ENCODE data around the gene KCNQ4. TPM values are rescaled to one million over a fixed set of nuclear protein-coding genes. Genes with fewer than 3 reads are reported as not detected.

The KCNQ4 gene
- total RNA-seq, 1 experiment from 2014 or later: 1.4 TPM

DNA sequence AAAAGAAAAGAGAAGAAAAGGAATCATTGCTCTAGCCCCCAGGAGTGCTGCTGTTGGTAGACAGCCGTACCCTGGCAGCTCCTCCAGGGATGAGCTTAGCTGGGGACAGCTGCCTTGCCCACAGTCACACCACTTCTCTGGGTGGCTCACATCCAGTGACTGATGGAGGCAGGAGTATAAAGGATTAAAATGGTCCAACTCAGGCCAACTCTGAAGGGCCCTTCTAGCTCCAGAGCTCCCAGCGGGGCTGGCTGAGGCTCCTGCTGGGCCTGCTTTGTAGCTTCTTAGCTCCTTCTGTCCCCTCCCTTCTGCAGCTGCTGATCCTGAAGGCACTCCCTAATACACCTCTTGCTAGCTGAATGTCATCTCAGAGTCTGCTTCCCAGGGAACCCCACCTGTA lies 74.2 kb downstream of the KCNQ4 start:
- Histone ChIP-seq H3K79me2 (ENCODE audit: insufficient read depth, low read length) (no peaks in the 10 kb centered on the region), H3K27ac (ENCODE audit: insufficient read length, low read depth, low read length) (no peak overlapping the region), H4K5ac (ENCODE audit: insufficient read length, low read depth, low read length) (no peak overlapping the region), H3K4me1 (ENCODE audit: insufficient read depth, low read length) (no peaks in the 10 kb centered on the region), H2BK5ac (ENCODE audit: insufficient read length, low read length) (no peak overlapping the region), H3T11ph (ENCODE audit: low read length) (no peak overlapping the region), H3K9me3 (ENCODE audit: control insufficient read depth, low read depth, low read length) (no peaks in the 10 kb centered on the region), H3K79me1 (ENCODE audit: insufficient read depth, low read depth, low read length, poor library complexity, severe bottlenecking) (no peaks in the 10 kb centered on the region), H2BK20ac (ENCODE audit: low read depth, low read length, poor library complexity, severe bottlenecking) (no peak overlapping the region), H4K91ac (ENCODE audit: insufficient read length, low read depth, low read length) (no peak overlapping the region), H3K4ac (ENCODE audit: low read depth, low read length) (no peak overlapping the region), H2AK5ac (ENCODE audit: insufficient read length, low read length) (no peak overlapping the region), H3K23me2 (ENCODE audit: insufficient read length, low read depth, low read length, poor library complexity, severe bottlenecking) (peaks cover 4% of the 10 kb centered on the region), H2AFZ (ENCODE audit: low read length) (no peak overlapping the region), H2BK12ac (ENCODE audit: insufficient read length, low read depth, low read length) (no peak overlapping the region), H2BK120ac (ENCODE audit: low read depth, low read length, poor library complexity, severe bottlenecking) (no peak overlapping the region), H2BK15ac (ENCODE audit: low read depth, low read length) (no peak overlapping the region), H4K20me1 (ENCODE audit: control insufficient read depth, insufficient read depth, insufficient read length) (no peaks in the 10 kb centered on the region), H3K23ac (ENCODE audit: insufficient read length, low read depth, low read length) (no peak overlapping the region), H3K9ac (ENCODE audit: extremely low read depth, insufficient read length, low read length) (no peak overlapping the region), H3K14ac (ENCODE audit: insufficient read depth, low read length) (no peak overlapping the region), H3K56ac (ENCODE audit: insufficient read length, low read depth, low read length) (no peak overlapping the region), H4K8ac (replicated peaks; ENCODE audit: insufficient read length, low read depth, low read length) (no peak overlapping the region), H3K18ac (ENCODE audit: insufficient read length, low read depth, low read length) (no peak overlapping the region), H3K27me3 (ENCODE audit: insufficient read depth, low read length) (no peaks in the 10 kb centered on the region; the same call in 1 of the 2 replicates), H3K4me2 (ENCODE audit: insufficient read depth, insufficient read length, low read length) (no peak overlapping the region)
- Mint-ChIP-seq H3K9me3 (no peaks in the 10 kb centered on the region), H3K4me3 (no peak overlapping the region), H3K36me3 (ENCODE audit: insufficient read depth in 1 of 3, low read depth in 3 of 3) (peaks cover 0 to 2% (median 0%) of the 10 kb centered on the region in 3 experiments; a peak in 2 of 7 replicates), H3K27me3 (ENCODE audit: low read depth) (peaks cover 32% of the 10 kb centered on the region), H3K27ac (no peak overlapping the region), H3K4me1 (peaks cover 12 to 27% of the 10 kb centered on the region in 2 experiments)
- no CpG with 5 or more reads among the region's 2 CpGs for WGBS (ENCODE audit: extremely low coverage, insufficient read length, low lambda C conversion rate)
- TF ChIP-seq, protein P1, sequence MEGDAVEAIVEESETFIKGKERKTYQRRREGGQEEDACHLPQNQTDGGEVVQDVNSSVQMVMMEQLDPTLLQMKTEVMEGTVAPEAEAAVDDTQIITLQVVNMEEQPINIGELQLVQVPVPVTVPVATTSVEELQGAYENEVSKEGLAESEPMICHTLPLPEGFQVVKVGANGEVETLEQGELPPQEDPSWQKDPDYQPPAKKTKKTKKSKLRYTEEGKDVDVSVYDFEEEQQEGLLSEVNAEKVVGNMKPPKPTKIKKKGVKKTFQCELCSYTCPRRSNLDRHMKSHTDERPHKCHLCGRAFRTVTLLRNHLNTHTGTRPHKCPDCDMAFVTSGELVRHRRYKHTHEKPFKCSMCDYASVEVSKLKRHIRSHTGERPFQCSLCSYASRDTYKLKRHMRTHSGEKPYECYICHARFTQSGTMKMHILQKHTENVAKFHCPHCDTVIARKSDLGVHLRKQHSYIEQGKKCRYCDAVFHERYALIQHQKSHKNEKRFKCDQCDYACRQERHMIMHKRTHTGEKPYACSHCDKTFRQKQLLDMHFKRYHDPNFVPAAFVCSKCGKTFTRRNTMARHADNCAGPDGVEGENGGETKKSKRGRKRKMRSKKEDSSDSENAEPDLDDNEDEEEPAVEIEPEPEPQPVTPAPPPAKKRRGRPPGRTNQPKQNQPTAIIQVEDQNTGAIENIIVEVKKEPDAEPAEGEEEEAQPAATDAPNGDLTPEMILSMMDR (conservative IDR thresholded peaks at IDR 0.05): no peak
- DNase-seq: no peak
